ENCODE data around the gene MYO7B. TPM values are rescaled to one million over a fixed set of nuclear protein-coding genes. Genes with fewer than 3 reads are reported as not detected.

Gene MYO7B
- total and polyA plus RNA-seq, 12 donors: 0.13 to 1.5 (median 0.32) TPM; not detected in 1

DNA sequence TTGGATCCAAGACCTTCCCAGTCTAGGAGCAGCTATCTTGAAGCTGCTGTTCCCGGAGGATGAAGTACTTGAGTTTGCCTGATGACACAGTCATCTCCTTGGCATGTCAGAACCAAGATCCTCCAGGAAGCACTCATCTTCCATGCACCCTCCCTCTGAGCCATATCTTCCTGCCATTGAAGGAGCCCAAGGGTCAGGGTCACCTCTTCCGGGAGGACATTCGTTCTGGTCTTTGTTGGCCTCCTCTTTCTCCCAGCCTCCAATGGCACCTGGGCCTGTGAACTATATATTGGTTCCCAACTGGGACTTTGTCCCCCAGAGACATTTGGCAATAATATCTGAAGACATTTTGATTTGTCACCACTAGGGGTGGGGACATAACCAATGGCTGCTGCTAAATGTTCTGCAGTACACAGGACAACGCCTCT lies 4.2 kb upstream of the MYO7B start:
- no peak overlapping the region for H3K4me3 ChIP-seq
- intact Hi-C loops (cut with DNase I): no loop called here
- H3K36me3 ChIP-seq (replicated peaks in 1 of 2): no peaks in the 10 kb centered on the region
- no peaks in the 10 kb centered on the region for H3K9me3 ChIP-seq (replicated peaks in 1 of 3)
- H3K27ac ChIP-seq: no peak overlapping the region
- 57 to 80% (median 65%) methylated on average over 3 to 4 of the region's 4 CpGs for WGBS, 4 donors
- TF ChIP-seq CTCF (IDR thresholded peaks at IDR 0.05) (no peak), POLR2A (IDR thresholded peaks at IDR 0.05) (no peak)
- H3K27me3 ChIP-seq: no peaks in the 10 kb centered on the region
- DNase-seq: no peak
- H3K4me1 ChIP-seq (replicated peaks in 1 of 2): peaks cover 0 to 5% of the 10 kb centered on the region in 2 donors

GRCh38 chr2:127532296-127532695 lies 3.2 kb upstream of the MYO7B start:
- intact Hi-C loops (cut with DNase I): no loop called here
- WGBS, 4 donors: 83 to 100% (median 89%) methylated on average over 4 to 8 of the region's 8 CpGs
- no peak overlapping the region for H3K4me3 ChIP-seq
- no peaks in the 10 kb centered on the region for H3K27me3 ChIP-seq
- H3K36me3 ChIP-seq (replicated peaks in 1 of 2): no peaks in the 10 kb centered on the region
- no peak overlapping the region for H3K27ac ChIP-seq
- DNase-seq: no peak
- peaks cover 0 to 3% of the 10 kb centered on the region in 2 donors for H3K4me1 ChIP-seq (replicated peaks in 1 of 2)
- no peak for TF ChIP-seq CTCF (IDR thresholded peaks at IDR 0.05)
- no peak for TF ChIP-seq POLR2A (IDR thresholded peaks at IDR 0.05)
- no peaks in the 10 kb centered on the region for H3K9me3 ChIP-seq (replicated peaks in 1 of 3)

DNA sequence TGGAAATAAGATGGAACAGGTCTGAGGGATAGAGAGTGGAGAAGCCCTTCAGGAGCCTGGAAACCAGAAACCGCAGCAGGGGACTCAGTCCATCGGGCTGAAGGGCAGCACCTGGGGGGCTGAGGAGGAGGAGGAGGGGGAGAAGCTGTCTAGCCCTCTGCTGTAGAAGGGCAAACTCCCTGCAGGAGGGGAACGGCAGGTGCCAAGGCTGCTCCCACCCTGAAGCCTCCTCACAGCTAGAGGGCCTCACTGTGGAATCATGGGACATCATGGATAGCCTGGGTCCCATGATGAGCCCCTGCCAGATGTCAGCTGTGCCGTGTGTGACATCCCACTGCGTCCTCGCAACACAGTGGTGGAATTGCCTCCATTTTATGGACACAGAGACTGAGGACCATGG lies 435 bp downstream of the MYO7B start:
- H3K36me3 ChIP-seq (replicated peaks in 1 of 2): no peaks in the 10 kb centered on the region
- intact Hi-C loops (cut with DNase I): no loop called here
- no peaks in the 10 kb centered on the region for H3K4me1 ChIP-seq (replicated peaks in 1 of 2)
- TF ChIP-seq POLR2A (IDR thresholded peaks at IDR 0.05) (no peak), CTCF (IDR thresholded peaks at IDR 0.05) (no peak)
- no peak for DNase-seq
- 77 to 84% (median 79%) methylated on average over 5 to 6 of the region's 6 CpGs for WGBS, 4 donors
- H3K9me3 ChIP-seq (replicated peaks in 1 of 3): no peaks in the 10 kb centered on the region
- H3K27ac ChIP-seq: no peak overlapping the region
- H3K4me3 ChIP-seq: no peak overlapping the region
- H3K27me3 ChIP-seq: no peaks in the 10 kb centered on the region

- no peak overlapping the region for H3K4me3 ChIP-seq
- H3K4me1 ChIP-seq (replicated peaks in 1 of 2): no peaks in the 10 kb centered on the region
- TF ChIP-seq POLR2A (IDR thresholded peaks at IDR 0.05): no peak
- TF ChIP-seq CTCF (IDR thresholded peaks at IDR 0.05): no peak
- H3K27ac ChIP-seq: no peak overlapping the region
- H3K27me3 ChIP-seq: no peaks in the 10 kb centered on the region
- no peak for DNase-seq
- H3K36me3 ChIP-seq (replicated peaks in 1 of 2): no peaks in the 10 kb centered on the region
- WGBS, 4 donors: 79 to 85% (median 82%) methylated on average over 7 of the region's 7 CpGs
- H3K9me3 ChIP-seq (replicated peaks in 1 of 3): no peaks in the 10 kb centered on the region
- intact Hi-C loops (cut with DNase I): no loop called here
Measured at GRCh38 chr2:127536707-127537541, 1.4 kb downstream of the MYO7B start.
